ENCODE measurements around the gene TIMP2. TPM values are rescaled to one million over a fixed set of nuclear protein-coding genes. Genes with fewer than 3 reads are reported as not detected.
A peak's percentile ranks its signal among the peaks of the same experiment; 100 is the strongest.

Gene TIMP2
- total RNA-seq, 1 experiment from 2014 or later: 29.0 TPM

DNA sequence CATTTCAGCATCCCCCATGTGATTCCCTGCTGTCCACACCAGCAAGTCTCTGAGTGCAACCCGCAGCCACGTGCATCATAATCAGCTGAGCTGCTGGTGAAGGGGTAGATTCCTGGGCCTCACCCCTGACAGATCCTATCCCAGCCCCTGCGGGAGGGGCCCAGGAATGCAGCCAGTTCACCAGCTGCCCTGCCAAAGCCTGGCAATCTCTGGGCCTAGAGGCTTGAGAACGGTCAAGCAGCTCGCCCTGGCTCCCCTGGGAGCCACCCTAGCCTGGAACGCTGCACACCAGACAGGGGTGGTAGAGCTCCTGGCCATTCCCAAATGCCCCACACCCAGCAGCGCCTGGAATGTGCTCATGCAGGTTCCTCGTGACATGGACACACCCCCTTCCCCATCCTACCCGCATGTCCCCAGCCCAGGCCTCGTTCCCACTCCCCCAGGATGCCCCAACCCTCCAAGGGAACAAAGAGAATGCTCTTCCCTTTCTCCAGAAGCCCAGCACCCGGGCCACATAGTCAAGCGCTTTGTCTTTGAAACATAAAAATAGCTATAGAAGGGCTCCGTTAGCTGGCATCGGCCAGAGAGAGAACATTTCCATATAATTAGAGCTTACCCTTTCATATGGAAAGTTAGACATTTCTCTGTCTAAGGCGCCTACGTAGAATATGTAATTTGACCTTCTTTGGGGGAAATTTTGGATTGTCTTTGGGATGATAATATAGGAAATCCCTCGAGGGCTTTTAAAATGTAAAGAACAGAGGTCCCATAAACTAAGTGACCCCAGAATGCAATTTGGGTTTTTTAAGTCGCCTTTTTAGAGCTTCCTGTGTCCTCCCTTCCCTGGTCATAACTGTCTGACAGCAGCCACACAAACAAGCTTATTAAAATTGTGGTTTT, 25.6 kb downstream of the TIMP2 start:
- no peak overlapping the region for H3K14ac ChIP-seq (ENCODE audit: insufficient read depth, low read length)
- H3K9me3 ChIP-seq (ENCODE audit: control insufficient read depth, low read depth, low read length): no peaks in the 10 kb centered on the region
- 0 out of 2 replicates have a peak, but pooled peaks cover 3% of the 10 kb centered on the region for H3K79me2 ChIP-seq (ENCODE audit: insufficient read depth, low read length)
- no peak overlapping the region for H4K5ac ChIP-seq (ENCODE audit: insufficient read length, low read depth, low read length)
- Mint-ChIP-seq H3K4me1 (peaks cover 22 to 48% of the 10 kb centered on the region in 2 experiments), H3K27me3 (ENCODE audit: low read depth) (no peaks in the 10 kb centered on the region), H3K36me3 (ENCODE audit: insufficient read depth in 1 of 3, low read depth in 3 of 3) (peaks cover 0 to 8% (median 5%) of the 10 kb centered on the region in 3 experiments; a peak in 5 of 7 replicates), H3K4me3 (peak overlapping the region in 1 of 2 experiments; percentile 58; a peak in 1 of 5 replicates), H3K9me3 (no peaks in the 10 kb centered on the region; a peak in 1 of 5 replicates), H3K27ac (peak overlapping the region; percentile 71 to 92 (median 84); a peak in 5 of 7 replicates)
- no peak overlapping the region for H3K9ac ChIP-seq (ENCODE audit: extremely low read depth, insufficient read length, low read length)
- H3K23me2 ChIP-seq (ENCODE audit: insufficient read length, low read depth, low read length, poor library complexity, severe bottlenecking): no peaks in the 10 kb centered on the region
- H2BK20ac ChIP-seq (ENCODE audit: low read depth, low read length, poor library complexity, severe bottlenecking): no peak overlapping the region
- H2BK5ac ChIP-seq (ENCODE audit: insufficient read length, low read length): no peak overlapping the region
- no peaks in the 10 kb centered on the region for H4K20me1 ChIP-seq (ENCODE audit: control insufficient read depth, insufficient read depth, insufficient read length)
- H3K56ac ChIP-seq (ENCODE audit: insufficient read length, low read depth, low read length): no peak overlapping the region
- H3K4ac ChIP-seq (ENCODE audit: low read depth, low read length): no peak overlapping the region
- no peaks in the 10 kb centered on the region for H3K79me1 ChIP-seq (ENCODE audit: insufficient read depth, low read depth, low read length, poor library complexity, severe bottlenecking)
- no peak overlapping the region for H3K18ac ChIP-seq (ENCODE audit: insufficient read length, low read depth, low read length)
- 0 out of 2 replicates have a peak, but pooled peaks cover 1% of the 10 kb centered on the region for H3K4me1 ChIP-seq (ENCODE audit: insufficient read depth, low read length)
- no peak overlapping the region for H3T11ph ChIP-seq (ENCODE audit: low read length)
- TF ChIP-seq, protein P1, sequence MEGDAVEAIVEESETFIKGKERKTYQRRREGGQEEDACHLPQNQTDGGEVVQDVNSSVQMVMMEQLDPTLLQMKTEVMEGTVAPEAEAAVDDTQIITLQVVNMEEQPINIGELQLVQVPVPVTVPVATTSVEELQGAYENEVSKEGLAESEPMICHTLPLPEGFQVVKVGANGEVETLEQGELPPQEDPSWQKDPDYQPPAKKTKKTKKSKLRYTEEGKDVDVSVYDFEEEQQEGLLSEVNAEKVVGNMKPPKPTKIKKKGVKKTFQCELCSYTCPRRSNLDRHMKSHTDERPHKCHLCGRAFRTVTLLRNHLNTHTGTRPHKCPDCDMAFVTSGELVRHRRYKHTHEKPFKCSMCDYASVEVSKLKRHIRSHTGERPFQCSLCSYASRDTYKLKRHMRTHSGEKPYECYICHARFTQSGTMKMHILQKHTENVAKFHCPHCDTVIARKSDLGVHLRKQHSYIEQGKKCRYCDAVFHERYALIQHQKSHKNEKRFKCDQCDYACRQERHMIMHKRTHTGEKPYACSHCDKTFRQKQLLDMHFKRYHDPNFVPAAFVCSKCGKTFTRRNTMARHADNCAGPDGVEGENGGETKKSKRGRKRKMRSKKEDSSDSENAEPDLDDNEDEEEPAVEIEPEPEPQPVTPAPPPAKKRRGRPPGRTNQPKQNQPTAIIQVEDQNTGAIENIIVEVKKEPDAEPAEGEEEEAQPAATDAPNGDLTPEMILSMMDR (conservative IDR thresholded peaks at IDR 0.05): no peak
- H2AK5ac ChIP-seq (ENCODE audit: insufficient read length, low read length): no peak overlapping the region
- no peak overlapping the region for H4K91ac ChIP-seq (ENCODE audit: insufficient read length, low read depth, low read length)
- peak; percentile 72 for DNase-seq
- H3K4me2 ChIP-seq (ENCODE audit: insufficient read depth, insufficient read length, low read length): no peak overlapping the region
- H2AFZ ChIP-seq (ENCODE audit: low read length): no peak overlapping the region
- H2BK15ac ChIP-seq (ENCODE audit: low read depth, low read length): no peak overlapping the region
- no peak overlapping the region for H2BK120ac ChIP-seq (ENCODE audit: low read depth, low read length, poor library complexity, severe bottlenecking)
- no peak overlapping the region for H2BK12ac ChIP-seq (ENCODE audit: insufficient read length, low read depth, low read length)
- no peaks in the 10 kb centered on the region for H3K27me3 ChIP-seq (ENCODE audit: insufficient read depth, low read length)
- no peak overlapping the region for H3K23ac ChIP-seq (ENCODE audit: insufficient read length, low read depth, low read length)
- no peak overlapping the region for H4K8ac ChIP-seq (replicated peaks; ENCODE audit: insufficient read length, low read depth, low read length)
- H3K27ac ChIP-seq (ENCODE audit: insufficient read length, low read depth, low read length): no peak overlapping the region
- no CpG with 5 or more reads among the region's 18 CpGs for WGBS (ENCODE audit: extremely low coverage, insufficient read length, low lambda C conversion rate)

All from H9 (cell line).